NT2/D1 (cell line): ENCODE measurements around the gene SPC24.

Source experiments
- SUZ12 ChIP-seq: IDR thresholded peaks from 2 replicates; pipeline ENCODE4 v1.6.1; 2011; ENCODE audit not compliant: insufficient read length, insufficient read depth; ENCODE audit errors: extremely low read depth
- YY1 ChIP-seq: IDR thresholded peaks from 2 replicates; pipeline ENCODE4 v1.6.1; 2011; ENCODE audit not compliant: insufficient read length, insufficient read depth

GRCh38 chr19:11141937-11142527, 13.6 kb downstream of the SPC24 start:
- TF ChIP-seq YY1 (no peak), SUZ12 (no peak)
